Heart left ventricle (tissue), 13 donors: Measurements from ENCODE around the gene SLC24A4.

Source experiments
- CTCF ChIP-seq, 12 donors: fragments of 200-600 bp; sonication (generic) in 4 of 12; IDR thresholded peaks; one replicate each; pipeline versions ENCODE4 v1.5.0 to v1.8.0; 2018 to 2022; ENCODE audit warnings: antibody characterized with exemption in 12 of 12, mild to moderate bottlenecking in 5 of 12
- POLR2A ChIP-seq, 2 donors: fragments of 450-650 bp; IDR thresholded peaks; one replicate each; pipeline ENCODE4 v1.6.1; 2017; ENCODE audit warnings: antibody characterized with exemption in 2 of 2, mild to moderate bottlenecking in 2 of 2, moderate library complexity in 2 of 2
- donor health status: ischemic (EF 13 %, LVEDD 7.1; RV severe dilation, severe dysfunction).
- donor health status: DM: no; HTN: yes; CAD: no.
- donor health status: DM: no; HTN: no; CAD: no.
- donor health status: ischemic (EF 25% LVEDD 6.9; RV normal size, moderate dysfunction).
- donor health status: ischemic (EF 25% LVEDD 5.7; RV mildly dilated, moderate dysfunction).
- donor health status: ischemic (EF 35%, LVEDD 5.7; RV mildly dilated, moderate dysfunction).
- donor health status: nonischemic (EF 11% LVEDD 7.7; RV severe dilation, severe dysfunction).
- donor health status: DM: yes; HTN: yes; CAD: no.
- donor health status: PGD.
- donor health status: ischemic (EF 29% LVEDD 5.4; RV normal size, mild dysfunction).
- donor health status: nonischemic (EF 23%, LVEDD 6.1; RV moderate dilation, normal function).

- TF ChIP-seq POLR2A (IDR thresholded peaks at IDR 0.05) (no peak), CTCF (IDR thresholded peaks at IDR 0.05) (no peak)
Observed at GRCh38 chr14:92366237-92366636, 43.3 kb downstream of the SLC24A4 start.
